Endodermal cell (in vitro differentiated cells): ENCODE results near the gene IQCH. TPM values are rescaled to one million over a fixed set of nuclear protein-coding genes. Genes with fewer than 3 reads are reported as not detected.

ENCODE experiments used
- DNase-seq: peaks from one replicate; pipeline ENCODE4 v3.0.0-alpha.2; 2017
- H3K27ac ChIP-seq: 2 replicates; pipeline ENCODE4 v1.5.1; 2013; ENCODE audit warnings: mild to moderate bottlenecking, low read depth, low read length, moderate library complexity
- H3K27me3 ChIP-seq: 2 replicates; pipeline ENCODE4 v1.6.1; 2013; ENCODE audit warnings: mild to moderate bottlenecking, low read length, moderate library complexity; ENCODE audit not compliant: insufficient read depth, control insufficient read depth, poor library complexity, severe bottlenecking
- H3K36me3 ChIP-seq: 2 replicates; pipeline ENCODE4 v1.7.0; 2013; ENCODE audit warnings: mild to moderate bottlenecking, low read length, moderate library complexity; ENCODE audit not compliant: control insufficient read depth, insufficient read depth
- H3K4me1 ChIP-seq: one replicate; pipeline ENCODE4 v1.7.0; 2013; ENCODE audit warnings: low read length; ENCODE audit not compliant: control insufficient read depth, insufficient read depth
- H3K4me3 ChIP-seq: 2 replicates; pipeline ENCODE4 v1.5.1; 2013; ENCODE audit warnings: mild to moderate bottlenecking, low read length, moderate library complexity
- H3K9ac ChIP-seq: 2 replicates; pipeline ENCODE4 v1.6.1; 2013; ENCODE audit warnings: mild to moderate bottlenecking, low read length, moderate library complexity; ENCODE audit not compliant: poor library complexity, severe bottlenecking; ENCODE audit errors: extremely low read depth
- H3K9me3 ChIP-seq: 2 replicates; pipeline ENCODE4 v1.6.1; 2013; ENCODE audit warnings: mild to moderate bottlenecking, low read length, moderate library complexity; ENCODE audit not compliant: control insufficient read depth
- H3K27ac Mint-ChIP-seq: 2 replicates; pipeline ENCODE4 v1.8.0; 2020; ENCODE audit warnings: mixed read lengths
- H3K27me3 Mint-ChIP-seq: 2 replicates; pipeline ENCODE4 v1.8.0; 2021; ENCODE audit warnings: mild to moderate bottlenecking, mixed read lengths; ENCODE audit not compliant: insufficient read depth
- H3K36me3 Mint-ChIP-seq: 2 replicates; pipeline ENCODE4 v1.8.0; 2020; ENCODE audit warnings: low read depth, mixed read lengths
- H3K4me1 Mint-ChIP-seq: 2 replicates; pipeline ENCODE4 v1.8.0; 2020; ENCODE audit warnings: mixed read lengths
- H3K4me3 Mint-ChIP-seq: 2 replicates; pipeline ENCODE4 v1.8.0; 2020; ENCODE audit warnings: mild to moderate bottlenecking, moderate library complexity, mixed read lengths
- H3K9me3 Mint-ChIP-seq: 2 replicates; pipeline ENCODE4 v1.8.0; 2020; ENCODE audit warnings: mild to moderate bottlenecking, mixed read lengths
- WGBS, 2 experiments: methylation state at CpG; one replicate each; pipeline versions ENCODE4 v1.1.5 to v1.1.7; 2013; ENCODE audit warnings: missing lambda C conversion rate in 2 of 2, mixed read lengths in 1 of 2; ENCODE audit not compliant: insufficient coverage in 1 of 2, insufficient read length in 1 of 2; 5-methylcytosine and 5-hydroxymethylcytosine counted together
- total RNA-seq, 2 donors: library from RNA; stranded (reverse); fragmentation: NEBNext Ultra II Directional in 1 of 2; extraction: Animal tissue kit (Norgen Biotek cat#: 25700) in 1 of 2; gene quantifications; 2 replicates in 1 of 2; 3 replicates in 1 of 2; pipeline ENCODE4 v1.2.1, GENCODE V29; 2021
- TF ChIP-seq, protein P1 (sequence below): fragments of 200-600 bp; sonication (generic); conservative IDR thresholded peaks from 2 replicates; pipeline ENCODE4 v1.5.0; 2021; ENCODE audit warnings: antibody characterized with exemption, mild to moderate bottlenecking

IQCH gene
- total RNA-seq, 2 donors from 2014 or later = 6.2 to 12.8 TPM

DNA sequence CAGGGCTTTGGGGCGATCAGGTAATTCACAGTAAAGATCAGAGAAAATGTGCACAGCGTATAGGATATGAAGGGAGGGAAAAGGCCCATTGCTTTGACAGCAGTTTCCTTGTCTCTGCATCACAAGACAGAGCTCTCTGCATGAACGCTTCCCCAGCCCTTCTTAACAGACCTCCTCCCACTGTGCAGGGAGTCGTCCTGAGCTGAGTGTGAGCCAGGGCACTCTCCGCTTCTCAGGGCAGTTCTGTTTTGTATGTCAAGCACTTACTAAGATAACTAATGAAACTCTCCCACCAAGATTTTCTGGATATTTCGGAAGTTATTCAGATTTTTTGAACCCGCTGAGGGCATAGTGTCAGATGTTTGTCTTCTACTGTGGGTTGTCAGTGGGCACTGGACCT is 160.6 kb downstream of the IQCH start:
- peaks cover 59% of the 10 kb centered on the region for H3K27me3 Mint-ChIP-seq
- Histone ChIP-seq H3K27ac (no peak overlapping the region), H3K27me3 (peaks cover 35% of the 10 kb centered on the region), H3K36me3 (no peaks in the 10 kb centered on the region), H3K9me3 (no peaks in the 10 kb centered on the region), H3K4me3 (no peak overlapping the region), H3K9ac (no peak overlapping the region), H3K4me1 (peaks cover 15% of the 10 kb centered on the region)
- TF ChIP-seq, protein P1, sequence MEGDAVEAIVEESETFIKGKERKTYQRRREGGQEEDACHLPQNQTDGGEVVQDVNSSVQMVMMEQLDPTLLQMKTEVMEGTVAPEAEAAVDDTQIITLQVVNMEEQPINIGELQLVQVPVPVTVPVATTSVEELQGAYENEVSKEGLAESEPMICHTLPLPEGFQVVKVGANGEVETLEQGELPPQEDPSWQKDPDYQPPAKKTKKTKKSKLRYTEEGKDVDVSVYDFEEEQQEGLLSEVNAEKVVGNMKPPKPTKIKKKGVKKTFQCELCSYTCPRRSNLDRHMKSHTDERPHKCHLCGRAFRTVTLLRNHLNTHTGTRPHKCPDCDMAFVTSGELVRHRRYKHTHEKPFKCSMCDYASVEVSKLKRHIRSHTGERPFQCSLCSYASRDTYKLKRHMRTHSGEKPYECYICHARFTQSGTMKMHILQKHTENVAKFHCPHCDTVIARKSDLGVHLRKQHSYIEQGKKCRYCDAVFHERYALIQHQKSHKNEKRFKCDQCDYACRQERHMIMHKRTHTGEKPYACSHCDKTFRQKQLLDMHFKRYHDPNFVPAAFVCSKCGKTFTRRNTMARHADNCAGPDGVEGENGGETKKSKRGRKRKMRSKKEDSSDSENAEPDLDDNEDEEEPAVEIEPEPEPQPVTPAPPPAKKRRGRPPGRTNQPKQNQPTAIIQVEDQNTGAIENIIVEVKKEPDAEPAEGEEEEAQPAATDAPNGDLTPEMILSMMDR = no peak
- no peak for DNase-seq
- H3K9me3 Mint-ChIP-seq = no peaks in the 10 kb centered on the region
- peaks cover 16% of the 10 kb centered on the region for H3K4me1 Mint-ChIP-seq
- WGBS, 2 experiments = 62 to 80% methylated on average over 6 to 7 of the region's 7 CpGs
- no peak overlapping the region for H3K27ac Mint-ChIP-seq
- no peak overlapping the region for H3K4me3 Mint-ChIP-seq
- no peaks in the 10 kb centered on the region for H3K36me3 Mint-ChIP-seq

DNA sequence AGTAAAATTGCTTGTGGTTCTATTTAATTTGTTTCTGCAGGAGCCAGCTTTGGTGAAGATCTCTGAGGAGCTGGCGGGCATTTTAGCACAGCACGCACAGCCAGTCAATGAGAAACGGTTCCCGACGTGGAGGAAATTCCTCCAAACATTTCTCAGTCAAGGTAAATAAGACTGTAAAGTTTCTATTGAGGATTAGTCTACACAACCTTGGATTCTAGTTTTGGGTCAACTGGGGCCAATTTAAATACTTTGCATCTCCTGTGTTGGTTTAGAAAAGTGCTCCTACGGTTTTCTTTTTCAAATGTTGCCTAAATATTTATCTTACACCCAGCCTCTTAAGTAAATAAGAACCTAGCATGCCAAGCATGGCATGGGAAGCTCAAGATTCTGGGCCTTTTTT is 162.3 kb downstream of the IQCH start:
- Histone ChIP-seq H3K27me3 (peaks cover 30% of the 10 kb centered on the region), H3K4me1 (peaks cover 15% of the 10 kb centered on the region), H3K9ac (no peak overlapping the region), H3K4me3 (no peak overlapping the region), H3K9me3 (no peaks in the 10 kb centered on the region), H3K36me3 (no peaks in the 10 kb centered on the region), H3K27ac (no peak overlapping the region)
- peaks cover 51% of the 10 kb centered on the region for H3K27me3 Mint-ChIP-seq
- WGBS, 2 experiments = 92 to 93% methylated on average over 5 to 6 of the region's 6 CpGs
- no peak overlapping the region for H3K27ac Mint-ChIP-seq
- no peaks in the 10 kb centered on the region for H3K9me3 Mint-ChIP-seq
- TF ChIP-seq, protein P1 = no peak
- peaks cover 21% of the 10 kb centered on the region for H3K4me1 Mint-ChIP-seq
- H3K4me3 Mint-ChIP-seq = no peak overlapping the region
- DNase-seq = no peak
- H3K36me3 Mint-ChIP-seq = no peaks in the 10 kb centered on the region

DNA sequence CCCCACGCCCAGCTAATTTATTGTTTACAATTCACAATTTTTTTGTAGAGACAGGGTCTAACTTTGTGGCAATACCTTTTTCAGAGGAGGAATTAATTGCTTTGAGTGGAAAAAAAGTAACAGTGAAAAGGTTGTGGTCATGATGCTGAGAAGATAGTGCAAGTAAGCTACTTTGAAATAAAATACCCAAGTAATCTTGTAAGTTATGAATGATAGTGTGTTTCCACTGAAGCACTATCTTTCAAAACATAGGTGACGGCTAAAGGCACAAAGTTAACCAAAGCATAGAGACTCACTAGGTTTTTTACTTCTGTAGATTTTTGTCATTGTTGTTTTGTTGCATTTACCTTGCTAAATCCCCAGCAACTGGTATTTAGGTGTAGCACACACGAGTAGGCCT is 165.1 kb downstream of the IQCH start:
- 90 to 100% methylated on average over 1 to 3 of the region's 3 CpGs for whole genome bisulfite sequencing, 2 experiments
- Histone ChIP-seq H3K27ac (no peak overlapping the region), H3K27me3 (peaks cover 13% of the 10 kb centered on the region), H3K36me3 (no peaks in the 10 kb centered on the region), H3K9me3 (no peaks in the 10 kb centered on the region), H3K4me1 (peaks cover 15% of the 10 kb centered on the region), H3K9ac (no peak overlapping the region), H3K4me3 (no peak overlapping the region)
- H3K4me3 Mint-ChIP-seq = no peak overlapping the region
- no peaks in the 10 kb centered on the region for H3K9me3 Mint-ChIP-seq
- no peaks in the 10 kb centered on the region for H3K36me3 Mint-ChIP-seq
- H3K27ac Mint-ChIP-seq = no peak overlapping the region
- no peak for DNase-seq
- H3K27me3 Mint-ChIP-seq = peaks cover 31% of the 10 kb centered on the region
- TF ChIP-seq, protein P1 = no peak
- H3K4me1 Mint-ChIP-seq = peaks cover 17% of the 10 kb centered on the region
